HepG2 (cell line): ENCODE data around the gene CNNM1. TPM values are rescaled to one million over a fixed set of nuclear protein-coding genes. Genes with fewer than 3 reads are reported as not detected.
A peak's percentile ranks its signal among the peaks of the same experiment; 100 is the strongest.

ENCODE experiments used
- ATAC-seq: fragments of 200-7000 bp; cut with Tn5 transposase; 3 replicates; pipeline ENCODE4 v1.9.1; 2020; ENCODE audit warnings: mild to moderate bottlenecking, moderate library complexity
- BruUV-seq: library from RNA; stranded (reverse); fragments of 400-500 nt; replicated peaks from 2 replicates; lab custom pipeline; 2021; lab: Mats Ljungman, UMichigan
- CTCF ChIA-PET: fragments of 300-600 bp; formaldehyde crosslinking; extraction: SDS; loops from one replicate; lab custom pipeline; 2021; ENCODE audit warnings: low total read pairs, inconsistent platforms, low intra/inter-chr PET ratio; lab: Yijun Ruan, JAX
- POLR2A ChIA-PET: fragments of 350-600 bp; sonication (Branson Sonifier 250); formaldehyde crosslinking; loops from one replicate; lab custom pipeline; 2020; ENCODE audit warnings: antibody characterized with exemption, inconsistent platforms; lab: Yijun Ruan, JAX
- DNase-seq: peaks from one replicate; pipeline ENCODE4 v3.0.0-alpha.2; 2015; ENCODE audit warnings: low spot score
- FAIRE-seq: peaks from 3 replicates; lab custom pipeline; 2011; peaks lifted over from hg19 to GRCh38; lab: Jason Lieb, UNC
- H2AFZ ChIP-seq: one replicate; pipeline ENCODE4 v1.6.1; 2011; ENCODE audit warnings: low read length, inconsistent platforms
- H3K27ac ChIP-seq: fragments of 300-600 bp; 3 replicates; pipeline ENCODE4 v1.8.0; 2011; ENCODE audit warnings: mixed run types, mild to moderate bottlenecking, mixed read lengths, low read length, inconsistent platforms; ENCODE audit not compliant: insufficient read depth; ENCODE audit errors: extremely low read length
- H3K27me3 ChIP-seq, 2 experiments: fragments of 200-600 bp in 1 of 2; 2 replicates in 1 of 2; 3 replicates in 1 of 2; pipeline versions ENCODE4 v1.6.0 to v1.8.0; 2011; ENCODE audit warnings: low read length in 2 of 2, mild to moderate bottlenecking in 2 of 2, moderate library complexity in 2 of 2, inconsistent platforms in 1 of 2; ENCODE audit not compliant: insufficient read depth in 2 of 2, control insufficient read depth in 1 of 2
- H3K36me3 ChIP-seq, 2 experiments: fragments of 200-600 bp in 1 of 2; replicated peaks in 1 of 2; 2 replicates in 1 of 2; 3 replicates in 1 of 2; pipeline versions ENCODE4 v1.5.1 to v1.8.0; 2011; ENCODE audit warnings: low read length in 2 of 2, inconsistent platforms in 1 of 2; ENCODE audit not compliant: insufficient read depth in 2 of 2, control insufficient read depth in 1 of 2
- H3K4me1 ChIP-seq: 2 replicates; pipeline ENCODE4 v1.5.1; 2012; ENCODE audit warnings: low read length, inconsistent platforms; ENCODE audit not compliant: insufficient read depth
- H3K4me2 ChIP-seq: 2 replicates; pipeline ENCODE4 v1.6.0; 2011; ENCODE audit warnings: low read depth, low read length, inconsistent platforms
- H3K4me3 ChIP-seq, 3 experiments: fragments of 200-600 bp in 1 of 3; sonication (generic), shearing (Covaris generic) in 1 of 3; replicated peaks in 1 of 3; 2 replicates each; pipeline ENCODE4 v1.5.1; 2011 to 2016; ENCODE audit warnings: low read length in 3 of 3, inconsistent platforms in 2 of 3, low read depth in 2 of 3, mild to moderate bottlenecking in 2 of 3, control low read depth in 1 of 3, mixed read lengths in 1 of 3; ENCODE audit not compliant: insufficient read depth in 1 of 3
- H3K79me2 ChIP-seq: one replicate; pipeline ENCODE4 v1.6.1; 2011; ENCODE audit warnings: low read length, inconsistent platforms; ENCODE audit not compliant: insufficient read depth
- H3K9ac ChIP-seq: 2 replicates; pipeline ENCODE4 v1.6.0; 2011; ENCODE audit warnings: mild to moderate bottlenecking, low read depth, low read length, inconsistent platforms; ENCODE audit not compliant: insufficient read depth
- H3K9me3 ChIP-seq: 2 replicates; pipeline ENCODE4 v1.5.1; 2012; ENCODE audit warnings: mild to moderate bottlenecking, low read length
- H4K20me1 ChIP-seq: 2 replicates; pipeline ENCODE4 v1.6.0; 2011; ENCODE audit warnings: inconsistent platforms, mild to moderate bottlenecking, low read length, moderate library complexity; ENCODE audit not compliant: insufficient read depth
- RAD21 ChIP-seq: fragments of 450-650 bp; formaldehyde crosslinking; IDR thresholded peaks from 2 replicates; pipeline ENCODE4 v1.5.0; 2020; ENCODE audit warnings: mild to moderate bottlenecking
- SETDB1 ChIP-seq: sonication (generic); formaldehyde crosslinking; IDR thresholded peaks from 2 replicates; pipeline ENCODE4 v1.5.1; 2020; ENCODE audit warnings: missing genetic modification reagents, mild to moderate bottlenecking, borderline replicate concordance
- STAG1 ChIP-seq: sonication (generic); formaldehyde crosslinking; IDR thresholded peaks from 2 replicates; pipeline ENCODE4 v1.4.0; 2020; ENCODE audit warnings: missing genetic modification reagents
- YEATS2 ChIP-seq: sonication (generic); formaldehyde crosslinking; IDR thresholded peaks from 2 replicates; pipeline ENCODE4 v1.4.0; 2020; ENCODE audit warnings: missing genetic modification reagents, borderline replicate concordance
- ZFP90 ChIP-seq: sonication (generic); formaldehyde crosslinking; IDR thresholded peaks from 2 replicates; pipeline ENCODE4 v1.8.0; 2022; ENCODE audit warnings: missing genetic modification reagents, mild to moderate bottlenecking, inconsistent platforms, borderline replicate concordance
- WGBS: methylation state at CpG from one replicate; pipeline ENCODE4 v1.1.6; 2017; ENCODE audit warnings: low lambda C conversion rate; 5-methylcytosine and 5-hydroxymethylcytosine counted together
- in situ Hi-C: cut with HindIII; loops from 2 replicates; pipeline ENCODE4 v1.10.0; 2017; ENCODE audit warnings: low pct_unique_long_range_greater_than_20kb; ENCODE audit not compliant: extremely low pct_ligation_motif_present
- intact Hi-C: fragments of 100-400 bp; cut with micrococcal nuclease; formaldehyde crosslinking; loops from one replicate; pipeline ENCODE4 v1.10.0; 2022; ENCODE audit not compliant: unreplicated experiment
- polyA plus RNA-seq, 8 experiments: library from polyadenylated mRNA; depleted of rRNA in 3 of 8; stranded (reverse) in 7 of 8; unstranded in 1 of 8; fragments of >200 nt; fragmentation: Illumina TruSeq in 4 of 8; extraction: Trizol in 4 of 8; gene quantifications; 2 replicates each; pipeline versions ENCODE4 v1.2.1 to v1.2.3, GENCODE V29; 2011 to 2016; ENCODE audit warnings: low read depth in 4 of 8, missing spikeins in 1 of 8, mixed read lengths in 1 of 8; ENCODE audit not compliant: insufficient read depth in 1 of 8
- total RNA-seq, 5 experiments: library from RNA; depleted of rRNA; stranded (reverse); fragments of >200 nt; fragmentation: Illumina TruSeq; extraction: Trizol; gene quantifications; 2 replicates each; pipeline ENCODE4 v1.2.3, GENCODE V29; 2016; ENCODE audit warnings: low read depth in 1 of 5
- TF ChIP-seq, protein P1 (sequence below): sonication (generic); formaldehyde crosslinking; IDR thresholded peaks from 2 replicates; pipeline ENCODE4 v1.4.0; 2020; ENCODE audit warnings: missing genetic modification reagents, low read depth, mild to moderate bottlenecking, borderline replicate concordance
- TF ChIP-seq, protein P2 (sequence below): sonication (generic); formaldehyde crosslinking; IDR thresholded peaks from 2 replicates; pipeline ENCODE4 v1.5.0; 2020; ENCODE audit warnings: mild to moderate bottlenecking, missing genetic modification reagents, moderate library complexity

The CNNM1 gene
- total and polyA plus RNA-seq, 2 of the 13 experiments (the other 11 are each of a cell fraction or from before 2014, with no cell fraction given), result 4.3 to 9.6 TPM

GRCh38 chr10:99369551-99369950 is 40.4 kb downstream of the CNNM1 start (continued):
- TF ChIP-seq YEATS2, result no peak
- TF ChIP-seq, protein P1, sequence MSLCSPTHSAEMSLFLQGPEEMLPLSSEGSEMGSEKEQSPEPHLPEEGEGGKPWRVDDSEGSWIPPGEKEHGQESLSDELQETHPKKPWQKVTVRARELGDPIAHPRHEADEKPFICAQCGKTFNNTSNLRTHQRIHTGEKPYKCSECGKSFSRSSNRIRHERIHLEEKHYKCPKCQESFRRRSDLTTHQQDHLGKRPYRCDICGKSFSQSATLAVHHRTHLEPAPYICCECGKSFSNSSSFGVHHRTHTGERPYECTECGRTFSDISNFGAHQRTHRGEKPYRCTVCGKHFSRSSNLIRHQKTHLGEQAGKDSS (CRISPR knock-in tag), result no peak

GRCh38 chr10:99370993-99371392 is 41.8 kb downstream of the CNNM1 start:
- H3K4me3 ChIP-seq, result no peak overlapping the region
- H3K27me3 ChIP-seq, result no peaks in the 10 kb centered on the region
- DNase-seq (peak; percentile 59), ATAC-seq (peak; percentile 89), FAIRE-seq (peak; percentile 32)
- intact Hi-C loops, result loop anchor here (1.0 to 5.0 kb wide), 2 partner anchors 39 to 94 kb away; no protein-coding TSS in a partner anchor
- no peak overlapping the region for H3K9ac ChIP-seq
- CTCF ChIA-PET, result interaction anchor here (1.2 kb wide), 1 partner anchor 623 kb away, joined by 3 read pairs; no protein-coding TSS in a partner anchor
- H3K79me2 ChIP-seq, result no peaks in the 10 kb centered on the region
- in situ Hi-C loops, result no loop called here
- POLR2A ChIA-PET, result no interaction called here
- WGBS, result 35% methylated on average over 2 of the region's 2 CpGs
- no peak overlapping the region for H3K27ac ChIP-seq
- BruUV-seq, result no TSS peak
- H2AFZ ChIP-seq, result no peak overlapping the region
- no peaks in the 10 kb centered on the region for H4K20me1 ChIP-seq
- H3K9me3 ChIP-seq, result no peaks in the 10 kb centered on the region
- H3K4me2 ChIP-seq, result no peak overlapping the region
- TF ChIP-seq SETDB1 (CRISPR knock-in tag) (no peak), STAG1 (CRISPR knock-in tag) (peak; percentile 68), ZFP90 (CRISPR knock-in tag) (no peak), RAD21 (CRISPR knock-in tag) (0 out of 2 replicates have a peak, but pooled peaks have one; percentile 34)
- TF ChIP-seq, protein P2, sequence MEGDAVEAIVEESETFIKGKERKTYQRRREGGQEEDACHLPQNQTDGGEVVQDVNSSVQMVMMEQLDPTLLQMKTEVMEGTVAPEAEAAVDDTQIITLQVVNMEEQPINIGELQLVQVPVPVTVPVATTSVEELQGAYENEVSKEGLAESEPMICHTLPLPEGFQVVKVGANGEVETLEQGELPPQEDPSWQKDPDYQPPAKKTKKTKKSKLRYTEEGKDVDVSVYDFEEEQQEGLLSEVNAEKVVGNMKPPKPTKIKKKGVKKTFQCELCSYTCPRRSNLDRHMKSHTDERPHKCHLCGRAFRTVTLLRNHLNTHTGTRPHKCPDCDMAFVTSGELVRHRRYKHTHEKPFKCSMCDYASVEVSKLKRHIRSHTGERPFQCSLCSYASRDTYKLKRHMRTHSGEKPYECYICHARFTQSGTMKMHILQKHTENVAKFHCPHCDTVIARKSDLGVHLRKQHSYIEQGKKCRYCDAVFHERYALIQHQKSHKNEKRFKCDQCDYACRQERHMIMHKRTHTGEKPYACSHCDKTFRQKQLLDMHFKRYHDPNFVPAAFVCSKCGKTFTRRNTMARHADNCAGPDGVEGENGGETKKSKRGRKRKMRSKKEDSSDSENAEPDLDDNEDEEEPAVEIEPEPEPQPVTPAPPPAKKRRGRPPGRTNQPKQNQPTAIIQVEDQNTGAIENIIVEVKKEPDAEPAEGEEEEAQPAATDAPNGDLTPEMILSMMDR (CRISPR knock-in tag), result peak; percentile 68
- H3K4me1 ChIP-seq, result peaks cover 34% of the 10 kb centered on the region; the same call in 1 of the 2 replicates
- no peaks in the 10 kb centered on the region; a peak in 1 of 5 replicates for H3K36me3 ChIP-seq
